Stimulated activated memory B cell treated with anti-CD40 and anti-IgM and Interleukin-4, amounts not matched to agents 10 μg/mL and 1 μg/mL and 100 μg/mL, for 72 hours (primary cell): ENCODE results near the gene NAV3.
"Not testable (repeated sequence)": the region's sequence is repeated elsewhere in the genome, so short reads cannot be mapped to it uniquely, and the experiment has no call there.

Experiments used
- ATAC-seq: fragments of 150-1000 bp; cut with Tn5 transposase; 2 replicates; pipeline ENCODE4 v1.10.0; 2021
- H3K27ac Mint-ChIP-seq: one replicate; pipeline ENCODE4 v1.8.0; 2022; ENCODE audit warnings: mild to moderate bottlenecking, mixed read lengths
- H3K27me3 Mint-ChIP-seq: one replicate; pipeline ENCODE4 v1.8.0; 2022; ENCODE audit warnings: mixed read lengths
- H3K36me3 Mint-ChIP-seq: one replicate; pipeline ENCODE4 v1.8.0; 2022; ENCODE audit warnings: mixed read lengths
- H3K4me1 Mint-ChIP-seq: one replicate; pipeline ENCODE4 v1.8.0; 2022; ENCODE audit warnings: mixed read lengths
- H3K4me3 Mint-ChIP-seq: one replicate; pipeline ENCODE4 v1.8.0; 2022; ENCODE audit warnings: mild to moderate bottlenecking, moderate library complexity, mixed read lengths
- H3K9me3 Mint-ChIP-seq: one replicate; pipeline ENCODE4 v1.8.0; 2022; ENCODE audit warnings: mixed read lengths

The NAV3 gene

DNA sequence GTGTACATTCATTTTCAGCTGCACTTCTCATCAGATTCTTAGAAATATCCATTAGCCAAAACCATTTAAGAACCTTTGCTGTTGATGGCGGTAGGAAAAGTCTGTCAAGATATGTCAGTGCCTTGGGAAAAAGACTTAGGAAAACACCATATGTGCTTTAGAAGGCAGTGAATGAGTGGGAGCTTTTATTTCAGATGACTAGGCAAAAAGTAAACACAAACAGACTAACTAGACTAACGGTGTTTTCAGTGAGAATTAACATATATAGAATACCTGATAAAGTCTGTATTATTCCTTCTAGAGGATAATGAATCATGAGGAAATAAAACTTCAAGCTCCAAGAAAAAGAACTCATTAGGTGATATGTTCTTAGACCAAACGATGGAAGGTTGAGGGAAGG is 418.9 kb downstream of the NAV3 start:
- no peaks in the 10 kb centered on the region for H3K9me3 Mint-ChIP-seq
- no peaks in the 10 kb centered on the region for H3K27me3 Mint-ChIP-seq
- no peak for ATAC-seq
- H3K4me1 Mint-ChIP-seq = no peaks in the 10 kb centered on the region
- no peaks in the 10 kb centered on the region for H3K36me3 Mint-ChIP-seq
- no peak overlapping the region for H3K4me3 Mint-ChIP-seq
- no peak overlapping the region for H3K27ac Mint-ChIP-seq

DNA sequence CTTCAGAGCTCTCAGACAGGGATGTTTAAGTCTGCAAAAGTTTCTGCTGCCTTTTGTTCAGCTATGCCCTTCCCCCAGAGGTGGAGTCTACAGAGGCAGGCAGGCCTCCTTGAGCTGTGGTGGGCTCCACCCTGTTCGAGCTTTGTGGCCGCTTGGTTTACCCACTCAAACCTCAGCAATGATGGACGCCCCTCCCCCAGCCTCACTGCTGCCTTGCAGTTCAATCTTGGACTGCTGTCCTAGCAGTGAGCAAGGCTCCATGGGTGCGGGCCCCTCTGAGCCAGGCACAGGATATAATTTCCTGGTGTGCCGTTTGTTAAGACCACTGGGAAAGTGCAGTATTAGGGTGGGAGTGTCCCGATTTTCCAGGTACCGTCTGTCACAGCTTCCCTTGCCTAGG is 427.0 kb downstream of the NAV3 start:
- not testable (repeated sequence) for ATAC-seq, H3K27me3 Mint-ChIP-seq, H3K27ac Mint-ChIP-seq, H3K4me3 Mint-ChIP-seq, H3K4me1 Mint-ChIP-seq, H3K36me3 Mint-ChIP-seq, H3K9me3 Mint-ChIP-seq

DNA sequence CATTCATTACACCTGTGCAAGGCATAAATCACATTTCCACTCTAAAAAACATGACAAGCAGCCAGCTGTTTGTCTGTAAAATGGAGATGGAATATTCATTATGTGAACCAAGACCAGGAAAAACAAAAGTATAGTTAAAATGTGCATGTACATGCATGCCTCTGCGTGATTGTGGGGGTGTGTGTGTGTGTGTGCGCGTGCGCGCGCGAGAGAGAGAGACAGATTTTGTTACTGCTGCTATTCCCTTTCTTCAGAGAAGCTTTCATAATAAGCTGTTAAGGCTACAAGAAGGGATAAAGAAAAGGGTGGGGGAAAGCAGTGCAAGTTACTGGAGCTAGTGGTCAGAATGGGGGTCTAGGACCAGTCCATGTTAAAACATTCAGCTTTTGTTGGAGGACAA is 430.3 kb downstream of the NAV3 start:
- H3K27ac Mint-ChIP-seq = no peak overlapping the region
- no peaks in the 10 kb centered on the region for H3K9me3 Mint-ChIP-seq
- H3K4me3 Mint-ChIP-seq = no peak overlapping the region
- no peaks in the 10 kb centered on the region for H3K27me3 Mint-ChIP-seq
- no peaks in the 10 kb centered on the region for H3K4me1 Mint-ChIP-seq
- no peaks in the 10 kb centered on the region for H3K36me3 Mint-ChIP-seq
- no peak for ATAC-seq

DNA sequence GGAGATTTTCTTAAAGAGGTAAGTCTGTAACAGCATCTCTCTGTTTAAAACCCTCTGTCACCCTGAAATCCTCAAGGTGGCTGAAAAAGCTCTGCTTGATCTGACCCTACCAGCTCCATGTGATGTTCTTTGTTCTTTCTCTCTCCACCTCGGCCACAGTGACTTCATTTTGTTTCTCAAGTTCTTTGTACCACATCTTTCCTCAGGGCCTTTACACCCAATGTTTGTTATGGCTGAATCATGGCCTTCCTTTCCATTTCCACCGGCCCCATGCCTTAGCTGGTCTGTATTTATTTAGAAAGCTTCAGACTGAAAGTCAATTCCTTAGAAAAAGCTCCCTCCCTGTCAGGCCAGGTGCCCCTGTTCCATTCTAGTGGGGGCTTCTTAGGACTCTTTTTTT is 431.2 kb downstream of the NAV3 start:
- no peaks in the 10 kb centered on the region for H3K4me1 Mint-ChIP-seq
- no peak overlapping the region for H3K4me3 Mint-ChIP-seq
- no peaks in the 10 kb centered on the region for H3K36me3 Mint-ChIP-seq
- no peak for ATAC-seq
- no peaks in the 10 kb centered on the region for H3K9me3 Mint-ChIP-seq
- no peak overlapping the region for H3K27ac Mint-ChIP-seq
- H3K27me3 Mint-ChIP-seq = no peaks in the 10 kb centered on the region
